Measurements from ENCODE around the gene LRP6. TPM values are rescaled to one million over a fixed set of nuclear protein-coding genes. Genes with fewer than 3 reads are reported as not detected.

The LRP6 gene
- total and polyA plus RNA-seq, 5 donors = 4.0 to 23.9 (median 20.8) TPM

DNA sequence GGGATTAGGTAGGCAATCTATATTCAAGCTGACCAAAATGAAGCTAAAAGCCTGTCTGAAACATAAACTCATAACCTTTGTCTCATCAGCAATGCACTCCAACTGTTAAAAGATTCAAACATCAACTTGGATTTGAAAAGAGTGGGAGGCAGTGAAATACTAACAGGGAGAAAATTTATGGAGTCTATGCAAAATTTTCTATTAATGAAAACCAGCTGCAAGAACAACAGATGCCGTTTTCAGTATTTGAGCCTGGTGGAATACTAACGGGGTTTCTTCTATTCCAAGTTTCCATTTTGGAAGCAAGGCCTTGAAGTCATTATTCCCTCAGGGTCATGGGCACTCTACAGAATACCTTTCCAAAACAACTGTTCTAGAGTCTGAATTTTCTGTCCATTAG lies 88.3 kb downstream of the LRP6 start:
- peaks cover 3% of the 10 kb centered on the region for H3K4me1 ChIP-seq (ENCODE audit: control insufficient read depth, insufficient read depth, low read length)
- no peak overlapping the region for H3K4me3 ChIP-seq (ENCODE audit: low read length)
- ATAC-seq (no peak), DNase-seq (no peak)
- H3K27ac ChIP-seq (ENCODE audit: low read length) = no peak overlapping the region
- WGBS = 67% methylated on average over 2 of the region's 2 CpGs
- H3K27me3 ChIP-seq (ENCODE audit: control insufficient read depth, insufficient read depth) = no peaks in the 10 kb centered on the region
- H3K9me3 ChIP-seq (ENCODE audit: control insufficient read depth, low read length) = no peaks in the 10 kb centered on the region
- intact Hi-C loops (cut with DNase I) = loop anchor here in 1 of 4 donors (10.0 kb wide), 1 partner anchor 86 kb away; the partner anchor contains the start of gene LRP6

DNA sequence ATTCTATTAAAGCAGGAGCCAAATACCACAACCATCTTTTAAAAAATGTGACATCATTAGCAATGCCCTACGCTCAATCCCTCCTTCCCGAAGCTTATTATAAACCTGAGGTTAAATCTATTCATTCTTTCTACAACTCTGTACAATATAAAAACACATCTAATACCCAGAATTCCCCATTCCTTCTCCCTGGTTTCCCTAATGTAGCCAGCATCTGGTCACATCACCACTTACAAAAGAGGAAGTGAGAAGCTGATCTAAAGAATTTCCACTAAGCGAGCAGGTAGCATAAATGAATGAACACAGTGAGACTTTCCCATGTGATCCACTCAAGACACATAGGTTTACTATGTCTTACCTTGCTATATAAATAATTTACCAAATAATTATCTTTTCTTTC lies 90.4 kb downstream of the LRP6 start:
- Histone ChIP-seq H3K27ac (ENCODE audit: low read length) (no peak overlapping the region), H3K9me3 (ENCODE audit: control insufficient read depth, low read length) (no peaks in the 10 kb centered on the region), H3K4me3 (ENCODE audit: low read length) (no peak overlapping the region), H3K27me3 (ENCODE audit: control insufficient read depth, insufficient read depth) (no peaks in the 10 kb centered on the region), H3K4me1 (ENCODE audit: control insufficient read depth, insufficient read depth, low read length) (peaks cover 3% of the 10 kb centered on the region)
- DNase-seq (no peak), ATAC-seq (no peak)
- intact Hi-C loops (cut with DNase I) = loop anchor here in 1 of 4 donors (10.0 kb wide), 1 partner anchor 88 kb away; the partner anchor contains the start of gene LRP6
- WGBS = 93% methylated on average over 3 of the region's 3 CpGs

DNA sequence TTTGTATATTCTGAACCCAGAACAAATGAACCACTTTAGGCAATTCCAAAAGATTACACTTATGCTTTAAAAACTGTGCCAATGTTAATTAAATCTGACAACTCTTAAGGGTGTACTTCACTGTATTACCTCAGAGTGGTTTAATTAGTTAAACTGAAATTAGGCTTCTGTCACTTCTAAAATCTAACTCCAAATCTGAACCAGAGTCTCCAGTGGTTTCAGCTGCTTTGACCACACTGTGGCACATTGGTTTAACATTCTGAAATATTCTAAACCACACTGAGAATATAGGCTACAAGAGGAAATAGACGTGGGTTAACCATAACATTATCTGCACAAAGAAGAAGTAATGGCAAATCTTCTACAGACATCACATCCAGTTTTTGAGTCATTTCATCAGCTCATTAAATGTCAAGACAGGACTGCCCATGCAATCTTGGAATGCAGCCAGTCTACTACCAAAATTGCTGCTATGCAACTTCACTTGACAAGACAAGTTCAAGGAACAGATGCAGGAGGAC lies 94.8 kb downstream of the LRP6 start:
- no peaks in the 10 kb centered on the region for H3K9me3 ChIP-seq (ENCODE audit: control insufficient read depth, low read length)
- no peaks in the 10 kb centered on the region for H3K4me1 ChIP-seq (ENCODE audit: control insufficient read depth, insufficient read depth, low read length)
- H3K27ac ChIP-seq (ENCODE audit: low read length) = no peak overlapping the region
- no peaks in the 10 kb centered on the region for H3K27me3 ChIP-seq (ENCODE audit: control insufficient read depth, insufficient read depth)
- DNase-seq = no peak
- ATAC-seq = no peak
- H3K4me3 ChIP-seq (ENCODE audit: low read length) = no peak overlapping the region
- WGBS = 45% methylated on average over 1 of the region's 1 CpG
- intact Hi-C loops (cut with DNase I) = loop anchor here in 1 of 4 donors (10.0 kb wide), 1 partner anchor 93 kb away; the partner anchor contains the start of gene LRP6

DNA sequence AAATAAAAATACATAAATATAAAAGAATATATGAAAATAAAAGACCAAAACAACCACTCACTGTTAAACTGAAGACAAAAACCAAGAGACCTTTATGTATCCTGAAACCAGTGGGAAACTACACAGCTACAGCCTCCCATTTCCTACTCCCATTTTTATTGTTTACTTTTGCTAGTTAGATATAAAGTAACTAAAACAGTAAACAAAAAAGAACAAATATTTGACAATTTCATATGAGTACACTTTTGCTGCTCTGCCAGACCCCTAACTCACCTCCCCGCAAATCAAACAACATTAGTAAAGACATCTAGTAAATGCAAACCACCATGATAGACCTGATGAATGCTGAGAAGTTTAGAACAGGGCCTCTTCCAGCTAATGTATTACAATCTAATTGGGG lies 99.0 kb downstream of the LRP6 start:
- Histone ChIP-seq H3K27me3 (ENCODE audit: control insufficient read depth, insufficient read depth) (no peaks in the 10 kb centered on the region), H3K27ac (ENCODE audit: low read length) (no peak overlapping the region), H3K4me1 (ENCODE audit: control insufficient read depth, insufficient read depth, low read length) (no peaks in the 10 kb centered on the region), H3K4me3 (ENCODE audit: low read length) (no peak overlapping the region), H3K9me3 (ENCODE audit: control insufficient read depth, low read length) (no peaks in the 10 kb centered on the region)
- WGBS = 94% methylated on average over 1 of the region's 1 CpG
- ATAC-seq (no peak), DNase-seq (no peak)
- intact Hi-C loops (cut with DNase I) = no loop called here

DNA sequence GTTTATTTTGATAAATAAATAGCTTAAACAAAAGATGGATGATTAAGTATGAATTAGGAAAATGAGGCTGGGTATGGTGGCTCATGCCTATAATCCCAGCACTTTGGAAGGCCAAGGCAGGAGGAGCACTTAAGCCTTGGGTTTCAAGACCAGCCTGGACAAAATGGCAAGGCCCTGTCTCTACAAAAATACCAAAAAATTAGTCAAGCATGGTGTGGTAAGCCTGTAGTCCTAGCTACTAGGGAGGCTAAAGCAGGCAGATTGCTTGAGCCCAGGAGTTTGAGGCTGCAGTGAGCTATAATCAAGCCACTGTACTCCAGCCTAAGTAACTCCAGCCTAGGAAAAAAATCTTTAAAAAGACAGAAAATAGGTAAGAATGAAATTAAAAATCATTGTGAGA lies 100.1 kb downstream of the LRP6 start:
- no peak overlapping the region for H3K27ac ChIP-seq (ENCODE audit: low read length)
- intact Hi-C loops (cut with DNase I) = no loop called here
- H3K27me3 ChIP-seq (ENCODE audit: control insufficient read depth, insufficient read depth) = no peaks in the 10 kb centered on the region
- H3K4me3 ChIP-seq (ENCODE audit: low read length) = no peak overlapping the region
- no peaks in the 10 kb centered on the region for H3K9me3 ChIP-seq (ENCODE audit: control insufficient read depth, low read length)
- H3K4me1 ChIP-seq (ENCODE audit: control insufficient read depth, insufficient read depth, low read length) = no peaks in the 10 kb centered on the region
- DNase-seq = no peak
- no peak for ATAC-seq

DNA sequence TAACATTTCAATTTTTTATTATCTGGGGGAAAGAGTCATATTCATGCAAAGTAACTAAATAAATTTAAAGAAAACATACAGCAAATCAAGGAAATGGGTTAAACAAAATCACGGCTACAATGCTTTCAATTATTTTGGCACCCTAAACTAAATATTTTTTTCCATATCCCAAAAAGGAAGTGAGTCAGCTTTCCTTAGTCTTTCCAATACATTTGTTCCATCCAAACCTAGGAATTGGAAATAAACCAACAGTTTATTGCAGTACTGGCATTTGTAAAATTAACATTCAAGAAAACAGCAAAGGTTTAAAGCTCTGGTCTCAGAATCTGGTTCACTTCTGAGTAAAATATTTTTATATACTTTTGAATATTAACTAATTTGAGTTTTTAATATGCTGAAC lies 106.9 kb downstream of the LRP6 start:
- intact Hi-C loops (cut with DNase I) = no loop called here
- 28% methylated on average over 1 of the region's 1 CpG for WGBS
- Histone ChIP-seq H3K27ac (ENCODE audit: low read length) (no peak overlapping the region), H3K27me3 (ENCODE audit: control insufficient read depth, insufficient read depth) (no peaks in the 10 kb centered on the region), H3K4me1 (ENCODE audit: control insufficient read depth, insufficient read depth, low read length) (peaks cover 3% of the 10 kb centered on the region), H3K4me3 (ENCODE audit: low read length) (no peak overlapping the region), H3K9me3 (ENCODE audit: control insufficient read depth, low read length) (no peaks in the 10 kb centered on the region)
- peak in 1 of 2 donors; percentile 26 for ATAC-seq
- DNase-seq = no peak

DNA sequence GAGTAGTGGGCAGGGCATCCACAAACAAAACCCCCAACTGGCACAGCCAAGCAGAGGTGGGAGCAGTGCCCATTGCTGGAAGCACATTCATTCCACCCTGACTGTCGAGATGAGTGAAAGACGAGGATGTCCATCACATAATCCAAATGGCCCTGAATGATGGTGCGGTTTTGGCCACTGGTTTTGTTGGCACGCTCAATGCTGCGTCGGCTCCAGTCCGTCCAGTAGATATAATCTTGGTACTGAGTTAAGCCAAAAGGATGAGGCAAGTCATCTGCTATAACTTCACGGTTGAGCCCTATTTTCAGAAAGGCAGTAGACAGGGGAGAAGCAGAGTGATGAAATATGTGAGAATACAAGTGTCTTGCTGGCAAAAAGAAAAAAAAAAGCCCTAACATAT lies 108.0 kb downstream of the LRP6 start:
- ATAC-seq (peak; percentile 45 to 78), DNase-seq (peak; percentile 17 to 57 (median 46))
- Histone ChIP-seq H3K4me1 (ENCODE audit: control insufficient read depth, insufficient read depth, low read length) (peaks cover 3% of the 10 kb centered on the region), H3K9me3 (ENCODE audit: control insufficient read depth, low read length) (no peaks in the 10 kb centered on the region), H3K27me3 (ENCODE audit: control insufficient read depth, insufficient read depth) (no peaks in the 10 kb centered on the region), H3K27ac (ENCODE audit: low read length) (no peak overlapping the region), H3K4me3 (ENCODE audit: low read length) (no peak overlapping the region)
- WGBS = 75% methylated on average over 8 of the region's 8 CpGs
- intact Hi-C loops (cut with DNase I) = no loop called here

DNA sequence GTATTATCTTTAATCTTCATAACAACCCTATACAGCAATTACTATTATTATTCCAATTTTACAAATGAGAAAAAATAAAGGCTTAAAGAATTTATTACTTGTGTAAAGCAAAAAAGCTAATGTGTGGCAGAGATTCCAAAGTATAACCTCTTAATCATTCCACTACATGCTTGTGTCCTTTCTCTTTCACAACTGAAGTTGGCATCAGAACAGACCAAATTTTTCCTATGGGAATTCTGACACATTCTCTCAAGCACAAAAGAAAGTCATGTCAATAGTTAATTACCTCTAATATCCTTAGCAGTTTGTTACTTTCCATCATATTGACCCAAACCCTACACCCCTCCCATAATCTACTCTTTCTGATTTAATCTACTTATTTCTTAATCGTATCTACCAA lies 109.4 kb downstream of the LRP6 start:
- Histone ChIP-seq H3K9me3 (ENCODE audit: control insufficient read depth, low read length) (no peaks in the 10 kb centered on the region), H3K4me3 (ENCODE audit: low read length) (no peak overlapping the region), H3K27ac (ENCODE audit: low read length) (no peak overlapping the region), H3K27me3 (ENCODE audit: control insufficient read depth, insufficient read depth) (no peaks in the 10 kb centered on the region), H3K4me1 (ENCODE audit: control insufficient read depth, insufficient read depth, low read length) (peaks cover 3% of the 10 kb centered on the region)
- no peak for DNase-seq
- no peak for ATAC-seq
- intact Hi-C loops (cut with DNase I) = no loop called here
- 97% methylated on average over 1 of the region's 1 CpG for WGBS

DNA sequence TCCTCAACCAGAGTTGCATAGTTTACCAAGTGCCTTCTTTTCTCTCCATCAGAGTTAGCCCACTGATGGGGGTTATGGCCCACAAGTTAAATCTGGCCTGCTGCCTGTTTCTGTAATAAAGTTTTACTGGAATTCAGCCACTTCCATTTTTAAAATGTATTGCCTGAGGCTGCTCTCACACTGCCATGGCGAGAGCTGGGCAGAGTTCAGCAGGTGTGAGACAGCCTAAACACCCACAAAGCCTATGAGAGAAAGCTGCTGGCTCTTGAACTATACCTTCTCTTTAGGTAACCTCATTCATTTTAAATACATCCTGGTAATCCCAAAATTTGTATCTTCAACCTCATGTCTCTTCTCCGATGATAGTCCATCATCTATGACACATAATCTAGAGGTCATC lies 110.0 kb downstream of the LRP6 start:
- 95% methylated on average over 2 of the region's 2 CpGs for WGBS
- no peak overlapping the region for H3K4me3 ChIP-seq (ENCODE audit: low read length)
- DNase-seq (no peak), ATAC-seq (no peak)
- H3K27ac ChIP-seq (ENCODE audit: low read length) = no peak overlapping the region
- no peaks in the 10 kb centered on the region for H3K27me3 ChIP-seq (ENCODE audit: control insufficient read depth, insufficient read depth)
- H3K9me3 ChIP-seq (ENCODE audit: control insufficient read depth, low read length) = no peaks in the 10 kb centered on the region
- intact Hi-C loops (cut with DNase I) = no loop called here
- peaks cover 3% of the 10 kb centered on the region for H3K4me1 ChIP-seq (ENCODE audit: control insufficient read depth, insufficient read depth, low read length)

DNA sequence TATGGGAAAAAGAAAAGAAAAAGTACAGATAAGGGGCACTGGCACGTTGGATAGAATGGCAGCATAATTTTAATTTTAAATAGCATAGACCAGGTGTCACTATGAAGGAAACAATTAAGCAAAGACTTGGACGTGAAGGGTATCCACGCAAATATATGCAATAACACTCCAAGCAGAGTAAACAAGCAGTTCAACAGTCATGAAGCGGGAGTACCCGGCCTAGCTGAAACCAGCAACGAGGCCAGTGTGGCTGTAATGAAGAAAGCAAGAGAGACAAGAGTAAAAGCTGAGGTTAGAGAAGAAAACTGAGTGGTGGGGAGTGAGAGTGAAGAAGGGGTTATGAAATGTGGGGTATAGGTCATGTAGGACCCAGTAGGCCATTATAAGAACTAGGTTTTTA lies 110.7 kb downstream of the LRP6 start:
- Histone ChIP-seq H3K27me3 (ENCODE audit: control insufficient read depth, insufficient read depth) (no peaks in the 10 kb centered on the region), H3K4me3 (ENCODE audit: low read length) (no peak overlapping the region), H3K27ac (ENCODE audit: low read length) (no peak overlapping the region), H3K9me3 (ENCODE audit: control insufficient read depth, low read length) (no peaks in the 10 kb centered on the region), H3K4me1 (ENCODE audit: control insufficient read depth, insufficient read depth, low read length) (peaks cover 3% of the 10 kb centered on the region)
- ATAC-seq (no peak), DNase-seq (no peak)
- WGBS = 92% methylated on average over 6 of the region's 6 CpGs
- intact Hi-C loops (cut with DNase I) = no loop called here

DNA sequence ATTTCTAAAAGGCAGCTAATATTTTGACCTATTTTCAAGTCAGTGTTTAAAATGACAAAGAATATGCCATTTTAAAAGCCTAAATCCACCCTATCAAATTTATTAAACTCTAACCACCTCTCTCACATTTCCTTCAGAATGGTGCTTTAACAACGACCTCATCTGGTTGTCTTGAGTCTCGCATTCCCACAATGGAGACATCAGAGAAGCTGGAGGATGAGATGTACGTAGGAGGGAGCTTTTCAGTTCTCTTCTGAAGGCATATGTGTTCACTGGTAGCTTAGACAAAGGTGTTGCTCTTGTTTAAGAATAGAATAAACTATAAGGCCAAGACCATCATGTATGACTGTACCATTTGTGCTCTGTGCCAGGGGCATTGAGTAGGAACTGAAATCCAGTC lies 113.2 kb downstream of the LRP6 start:
- intact Hi-C loops (cut with DNase I) = no loop called here
- DNase-seq (no peak), ATAC-seq (no peak)

DNA sequence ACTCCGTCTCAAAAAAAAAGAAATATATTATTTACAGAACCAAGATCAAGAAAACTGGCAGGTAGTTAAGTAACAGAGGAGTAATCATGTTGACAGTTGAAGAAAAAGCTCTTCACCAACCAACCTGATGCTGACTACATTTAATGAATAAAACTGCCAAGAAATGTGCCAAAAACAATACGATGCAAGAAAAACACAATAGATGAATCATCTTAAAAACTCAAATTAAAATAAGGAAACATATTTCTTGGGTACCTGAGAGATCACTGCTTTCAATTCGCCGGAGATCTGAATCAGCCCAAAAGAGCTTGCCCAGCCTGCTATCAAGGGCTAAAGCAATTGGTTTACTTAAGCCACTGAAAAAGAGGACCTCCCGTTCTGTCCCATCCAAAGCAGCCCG lies 119.7 kb downstream of the LRP6 start:
- Histone ChIP-seq H3K27me3 (ENCODE audit: control insufficient read depth, insufficient read depth) (no peaks in the 10 kb centered on the region), H3K27ac (ENCODE audit: low read length) (no peak overlapping the region), H3K4me3 (ENCODE audit: low read length) (no peak overlapping the region), H3K4me1 (ENCODE audit: control insufficient read depth, insufficient read depth, low read length) (no peaks in the 10 kb centered on the region), H3K9me3 (ENCODE audit: control insufficient read depth, low read length) (no peaks in the 10 kb centered on the region)
- ATAC-seq (no peak), DNase-seq (no peak)
- 87% methylated on average over 6 of the region's 6 CpGs for WGBS
- intact Hi-C loops (cut with DNase I) = no loop called here

More for the DNA sequence above, 113.2 kb downstream of the LRP6 start:
- 82% methylated on average over 3 of the region's 3 CpGs for WGBS
- Histone ChIP-seq H3K27me3 (ENCODE audit: control insufficient read depth, insufficient read depth) (no peaks in the 10 kb centered on the region), H3K4me3 (ENCODE audit: low read length) (no peak overlapping the region), H3K4me1 (ENCODE audit: control insufficient read depth, insufficient read depth, low read length) (no peaks in the 10 kb centered on the region), H3K27ac (ENCODE audit: low read length) (no peak overlapping the region), H3K9me3 (ENCODE audit: control insufficient read depth, low read length) (no peaks in the 10 kb centered on the region)

All from right cardiac atrium (tissue), 5 donors.